ENCODE data around the gene NQO2.
A peak's percentile ranks its signal among the peaks of the same experiment; 100 is the strongest.
"Not testable (repeated sequence)": the region's sequence is repeated elsewhere in the genome, so short reads cannot be mapped to it uniquely, and the experiment has no call there.

Gene NQO2

DNA sequence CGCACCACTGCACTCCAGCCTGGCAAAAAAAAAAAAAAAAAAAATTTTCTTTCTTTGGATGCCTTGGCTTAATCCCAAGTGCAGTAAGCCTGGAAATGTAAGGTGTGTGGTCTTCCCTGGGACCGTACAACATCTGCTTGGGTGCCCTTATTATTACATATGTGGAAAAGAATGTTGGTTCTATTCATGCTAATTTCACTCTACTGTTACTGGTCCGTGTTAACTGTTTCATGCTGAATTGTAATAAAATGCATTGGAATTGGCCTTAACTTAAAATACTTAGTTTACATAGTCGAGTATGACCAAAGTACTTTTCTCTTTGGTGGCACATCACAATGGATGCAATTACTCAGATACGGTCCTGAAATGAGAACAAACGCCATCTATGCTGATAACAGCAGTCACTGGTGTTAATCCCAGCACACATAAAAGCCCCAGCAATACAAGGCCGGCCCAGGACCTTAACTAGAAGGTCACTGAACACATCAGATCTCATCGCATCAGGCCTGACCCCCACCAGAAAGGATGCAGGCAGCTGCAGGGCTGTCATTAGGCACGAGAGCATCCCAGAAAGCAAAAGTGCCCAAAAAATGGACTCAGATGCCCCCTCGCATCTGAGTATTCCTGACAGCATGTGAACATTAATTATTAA lies 29.5 kb upstream of the NQO2 start:
- TF ChIP-seq, protein P1, sequence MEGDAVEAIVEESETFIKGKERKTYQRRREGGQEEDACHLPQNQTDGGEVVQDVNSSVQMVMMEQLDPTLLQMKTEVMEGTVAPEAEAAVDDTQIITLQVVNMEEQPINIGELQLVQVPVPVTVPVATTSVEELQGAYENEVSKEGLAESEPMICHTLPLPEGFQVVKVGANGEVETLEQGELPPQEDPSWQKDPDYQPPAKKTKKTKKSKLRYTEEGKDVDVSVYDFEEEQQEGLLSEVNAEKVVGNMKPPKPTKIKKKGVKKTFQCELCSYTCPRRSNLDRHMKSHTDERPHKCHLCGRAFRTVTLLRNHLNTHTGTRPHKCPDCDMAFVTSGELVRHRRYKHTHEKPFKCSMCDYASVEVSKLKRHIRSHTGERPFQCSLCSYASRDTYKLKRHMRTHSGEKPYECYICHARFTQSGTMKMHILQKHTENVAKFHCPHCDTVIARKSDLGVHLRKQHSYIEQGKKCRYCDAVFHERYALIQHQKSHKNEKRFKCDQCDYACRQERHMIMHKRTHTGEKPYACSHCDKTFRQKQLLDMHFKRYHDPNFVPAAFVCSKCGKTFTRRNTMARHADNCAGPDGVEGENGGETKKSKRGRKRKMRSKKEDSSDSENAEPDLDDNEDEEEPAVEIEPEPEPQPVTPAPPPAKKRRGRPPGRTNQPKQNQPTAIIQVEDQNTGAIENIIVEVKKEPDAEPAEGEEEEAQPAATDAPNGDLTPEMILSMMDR (IDR thresholded peaks at IDR 0.05; ENCODE audit: low read depth, low read length), result no peak
- H3K4me3 ChIP-seq (ENCODE audit: low read depth, low read length), result peak overlapping the region; percentile 65

DNA sequence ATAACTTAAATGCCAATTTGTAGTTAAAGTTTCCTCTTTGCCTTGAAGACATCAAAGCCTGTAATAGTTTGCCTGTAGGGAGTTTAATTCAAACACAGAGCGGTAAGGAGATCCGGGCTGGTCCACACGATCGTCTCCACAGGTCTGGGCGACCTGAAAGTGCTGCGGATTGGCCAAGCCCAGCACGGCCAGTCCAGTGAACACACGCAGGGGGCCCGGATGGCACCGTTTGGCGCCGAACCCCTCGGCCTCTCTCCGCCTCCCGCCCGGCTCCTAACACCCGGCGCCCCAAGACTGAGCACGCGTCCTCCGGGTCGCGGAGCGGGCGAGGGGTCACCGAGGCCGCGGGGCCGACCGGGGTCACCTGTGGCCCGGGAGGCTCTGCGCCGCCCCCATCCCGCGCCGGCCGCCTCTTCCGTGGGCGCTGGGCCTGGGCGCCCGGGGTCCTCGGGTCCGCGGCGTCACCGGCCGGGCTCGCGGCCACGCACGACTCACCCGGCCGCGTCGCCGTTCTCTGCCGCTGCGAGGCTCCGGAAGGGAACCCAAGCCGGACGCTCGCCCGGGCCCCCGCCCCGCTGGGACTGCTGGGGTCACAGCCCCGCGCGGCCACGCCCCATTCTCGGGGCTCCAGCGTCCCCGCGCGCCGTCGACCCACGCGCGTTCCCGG lies 28.8 kb upstream of the NQO2 start:
- H3K4me3 ChIP-seq (ENCODE audit: low read depth, low read length), result peak overlapping the region; percentile 65
- TF ChIP-seq, protein P1 (IDR thresholded peaks at IDR 0.05; ENCODE audit: low read depth, low read length), result no peak

DNA sequence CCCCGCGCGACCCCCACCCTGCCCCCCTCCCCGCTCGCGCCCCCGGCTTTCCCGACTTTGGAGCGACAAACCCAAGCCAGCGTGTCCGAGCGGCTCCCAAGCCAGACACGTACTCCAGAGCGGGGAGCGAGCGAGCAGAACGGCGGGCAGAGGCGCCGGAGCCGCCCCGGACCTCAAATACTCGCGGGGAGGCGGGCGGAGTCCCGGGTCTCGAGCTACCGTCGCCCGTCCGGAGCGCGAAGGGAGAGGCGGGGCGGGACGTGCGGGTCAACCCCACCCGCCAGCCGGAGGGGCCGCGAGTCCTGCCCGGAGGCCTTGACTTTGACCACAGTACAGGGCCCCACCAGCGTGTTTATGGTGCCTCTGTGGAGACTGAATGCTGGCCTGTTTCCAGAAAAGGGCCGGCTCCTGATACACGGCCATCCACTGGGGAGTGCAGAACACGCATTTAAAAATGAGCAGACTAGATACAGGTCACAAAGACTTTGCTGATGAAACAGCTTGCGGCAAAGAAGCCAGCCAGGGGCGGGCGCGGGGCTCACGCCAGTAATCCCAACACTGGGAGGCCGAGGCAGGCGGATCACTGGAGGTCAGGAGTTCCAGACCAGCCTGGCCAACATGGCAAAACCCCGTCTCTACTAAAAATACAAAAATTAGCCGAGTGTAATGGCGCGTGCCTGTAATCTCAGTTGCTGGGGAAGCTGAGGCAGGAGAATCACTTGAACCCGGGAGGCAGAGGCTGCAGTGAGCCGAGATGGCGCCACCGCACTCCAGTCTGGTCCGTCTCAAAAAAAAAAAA lies 28.1 kb upstream of the NQO2 start, which contains the start of gene SERPINB6:
Gene SERPINB6 (minus strand): TSS at position 148 of the 799 bp plus-strand sequence. CDS start 12,235 bp downstream, outside the sequence.
- TF ChIP-seq, protein P1 (IDR thresholded peaks at IDR 0.05; ENCODE audit: low read depth, low read length), result no peak
- H3K4me3 ChIP-seq (ENCODE audit: low read depth, low read length), result peak within 1 kb of the TSS; percentile 65

DNA sequence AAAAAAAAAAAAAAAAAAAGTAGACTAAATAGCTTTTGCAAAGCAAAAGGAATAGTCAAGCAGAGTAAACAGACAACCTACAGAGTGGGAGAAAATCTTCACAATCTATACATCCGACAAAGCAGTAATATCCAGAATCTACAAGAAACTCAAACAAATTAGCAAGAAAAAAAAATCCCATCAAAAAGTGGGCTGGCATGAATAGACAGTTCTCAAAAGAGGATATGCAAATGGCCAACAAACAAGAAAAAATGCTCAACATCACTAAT lies 27.5 kb upstream of the NQO2 start:
- peak overlapping the region; percentile 65 for H3K4me3 ChIP-seq (ENCODE audit: low read depth, low read length)

DNA sequence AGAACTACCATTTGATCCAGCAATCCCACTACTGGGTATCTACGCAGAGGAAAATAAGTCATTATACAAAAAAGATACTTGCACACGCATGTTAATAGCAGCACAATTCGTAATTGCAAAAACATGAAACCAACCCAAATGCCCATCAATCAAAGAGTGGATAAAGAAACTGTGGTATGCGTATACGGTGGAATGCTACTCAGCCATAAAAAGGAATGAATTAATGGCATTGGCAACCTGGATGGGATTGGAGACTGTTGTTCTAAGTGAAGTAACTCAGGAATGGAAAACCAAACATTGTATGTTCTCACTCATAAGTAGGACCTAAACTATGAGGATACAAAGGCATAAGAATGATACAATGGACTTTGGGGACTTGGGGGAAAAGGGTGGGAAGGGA lies 27.0 kb upstream of the NQO2 start:
- not testable (repeated sequence) for H3K4me3 ChIP-seq (ENCODE audit: low read depth, low read length)

DNA sequence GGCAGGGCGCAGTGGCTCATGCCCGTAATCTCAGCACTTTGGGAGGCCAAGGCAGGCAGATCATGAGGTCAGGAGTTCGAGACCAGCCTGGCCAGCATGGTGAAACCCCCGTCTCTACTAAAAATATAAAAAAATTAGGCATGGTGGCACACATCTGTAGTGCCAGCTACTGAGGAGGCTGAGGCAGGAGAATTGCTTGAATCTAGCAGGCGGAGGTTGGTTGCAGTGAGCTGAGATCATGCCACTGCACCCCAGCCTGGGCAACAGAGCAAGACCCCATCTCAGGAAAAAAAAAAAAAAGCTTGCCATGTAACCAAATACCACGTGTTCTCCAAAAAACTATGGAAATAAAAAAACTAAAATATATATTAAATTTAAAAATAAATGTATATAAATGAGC lies 26.5 kb upstream of the NQO2 start:
- not testable (repeated sequence) for H3K4me3 ChIP-seq (ENCODE audit: low read depth, low read length)

DNA sequence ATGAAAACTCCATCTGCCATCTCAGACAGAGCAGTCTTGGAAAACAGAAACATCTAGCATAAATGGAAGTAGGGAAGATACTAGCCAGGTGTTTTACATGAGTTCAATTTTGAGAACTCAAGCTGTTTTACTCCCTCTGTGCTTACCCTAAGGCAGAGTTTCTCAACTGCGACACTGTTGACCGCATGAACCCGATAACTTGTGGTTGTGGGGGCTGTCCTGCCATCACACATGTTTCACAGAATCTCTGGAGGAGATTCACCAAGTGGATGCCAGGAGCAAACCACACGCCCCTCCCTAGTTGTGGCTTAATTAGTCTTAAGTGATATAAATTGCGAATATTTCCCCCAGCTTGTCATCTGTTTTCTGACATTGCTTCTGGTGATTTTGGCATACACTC lies 26.0 kb upstream of the NQO2 start:
- H3K4me3 ChIP-seq (ENCODE audit: low read depth, low read length), result no peak overlapping the region
- TF ChIP-seq, protein P1 (IDR thresholded peaks at IDR 0.05; ENCODE audit: low read depth, low read length), result no peak

DNA sequence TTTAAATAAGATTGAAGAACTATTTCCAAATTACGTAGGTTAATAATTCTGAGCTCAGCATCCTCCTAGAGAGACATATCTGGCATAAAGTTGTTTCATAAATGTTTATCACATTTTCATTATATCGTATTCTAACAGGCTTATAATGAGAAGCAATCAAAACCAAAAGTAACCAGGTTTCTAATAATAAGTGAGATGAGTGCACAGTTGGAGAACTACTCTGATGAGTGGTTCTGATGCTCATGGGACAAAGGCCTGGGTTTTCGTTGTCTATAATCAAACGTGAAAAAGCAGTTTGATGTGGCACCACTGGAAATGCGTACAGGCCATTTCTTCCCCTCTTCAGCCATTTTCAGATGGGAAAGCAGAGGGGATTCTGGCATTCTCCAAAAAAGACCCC lies 23.6 kb upstream of the NQO2 start:
- H3K4me3 ChIP-seq (ENCODE audit: low read depth, low read length), result no peak overlapping the region

More for the DNA sequence above, 23.6 kb upstream of the NQO2 start:
- TF ChIP-seq, protein P1 (IDR thresholded peaks at IDR 0.05; ENCODE audit: low read depth, low read length), result no peak

Data from WI38 (cell line).